Gastroesophageal sphincter (tissue), 3 donors: ENCODE measurements around the gene HOXA11.

ENCODE experiments used
- POLR2A ChIP-seq, 2 donors: fragments of 450-650 bp; IDR thresholded peaks; one replicate each; pipeline ENCODE4 v1.6.1; 2017; ENCODE audit warnings: antibody characterized with exemption in 2 of 2, mild to moderate bottlenecking in 2 of 2, moderate library complexity in 1 of 2
- TF ChIP-seq, protein P1 (sequence below), 4 experiments: fragments of 200-600 bp in 2 of 4; fragments of 450-650 bp in 2 of 4; sonication (generic) in 1 of 4; IDR thresholded peaks; one replicate each; pipeline ENCODE4 v1.5.1; 2017 to 2019; ENCODE audit warnings: antibody characterized with exemption in 4 of 4, mild to moderate bottlenecking in 2 of 4, moderate library complexity in 2 of 4

DNA sequence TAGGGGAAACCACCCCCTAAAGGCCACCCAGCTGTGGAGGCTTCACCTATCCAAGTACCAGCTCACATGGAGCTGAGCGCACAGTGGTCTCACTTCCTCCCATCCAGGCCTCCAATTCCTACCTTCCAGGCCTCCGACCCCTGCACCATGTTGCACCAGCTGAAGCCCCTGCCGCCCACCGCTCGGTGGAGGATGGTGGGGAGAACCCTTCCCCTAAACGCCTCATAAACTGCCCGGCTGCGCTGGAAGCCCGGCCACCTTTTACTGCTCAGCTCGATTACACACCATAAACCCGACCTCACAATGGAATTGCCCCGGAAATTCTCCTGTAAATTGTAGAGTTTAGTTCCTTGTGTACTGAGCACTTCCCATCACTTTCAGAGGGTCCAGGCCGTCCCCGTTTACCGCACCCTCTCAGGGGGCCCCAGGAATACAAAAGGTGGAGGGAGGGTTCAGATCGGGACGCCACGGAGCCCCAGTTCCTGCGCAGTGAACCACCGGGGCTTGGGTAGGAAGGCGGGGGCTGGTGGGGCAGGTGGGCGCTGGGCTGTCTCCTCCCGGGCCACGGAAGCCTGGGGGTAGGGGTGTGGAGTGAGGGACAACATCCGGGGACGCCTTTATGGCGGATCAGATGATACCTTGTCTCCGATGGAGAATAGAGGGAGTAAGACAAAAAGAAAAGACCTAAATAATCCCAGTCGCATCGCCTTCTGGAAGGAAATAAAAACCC lies 27.2 kb downstream of the HOXA11 start:
- no peak for TF ChIP-seq POLR2A (IDR thresholded peaks at IDR 0.05)
- TF ChIP-seq, protein P1, sequence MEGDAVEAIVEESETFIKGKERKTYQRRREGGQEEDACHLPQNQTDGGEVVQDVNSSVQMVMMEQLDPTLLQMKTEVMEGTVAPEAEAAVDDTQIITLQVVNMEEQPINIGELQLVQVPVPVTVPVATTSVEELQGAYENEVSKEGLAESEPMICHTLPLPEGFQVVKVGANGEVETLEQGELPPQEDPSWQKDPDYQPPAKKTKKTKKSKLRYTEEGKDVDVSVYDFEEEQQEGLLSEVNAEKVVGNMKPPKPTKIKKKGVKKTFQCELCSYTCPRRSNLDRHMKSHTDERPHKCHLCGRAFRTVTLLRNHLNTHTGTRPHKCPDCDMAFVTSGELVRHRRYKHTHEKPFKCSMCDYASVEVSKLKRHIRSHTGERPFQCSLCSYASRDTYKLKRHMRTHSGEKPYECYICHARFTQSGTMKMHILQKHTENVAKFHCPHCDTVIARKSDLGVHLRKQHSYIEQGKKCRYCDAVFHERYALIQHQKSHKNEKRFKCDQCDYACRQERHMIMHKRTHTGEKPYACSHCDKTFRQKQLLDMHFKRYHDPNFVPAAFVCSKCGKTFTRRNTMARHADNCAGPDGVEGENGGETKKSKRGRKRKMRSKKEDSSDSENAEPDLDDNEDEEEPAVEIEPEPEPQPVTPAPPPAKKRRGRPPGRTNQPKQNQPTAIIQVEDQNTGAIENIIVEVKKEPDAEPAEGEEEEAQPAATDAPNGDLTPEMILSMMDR (IDR thresholded peaks at IDR 0.05): no peak
